ENCODE results near the gene PELI2.

The PELI2 gene

DNA sequence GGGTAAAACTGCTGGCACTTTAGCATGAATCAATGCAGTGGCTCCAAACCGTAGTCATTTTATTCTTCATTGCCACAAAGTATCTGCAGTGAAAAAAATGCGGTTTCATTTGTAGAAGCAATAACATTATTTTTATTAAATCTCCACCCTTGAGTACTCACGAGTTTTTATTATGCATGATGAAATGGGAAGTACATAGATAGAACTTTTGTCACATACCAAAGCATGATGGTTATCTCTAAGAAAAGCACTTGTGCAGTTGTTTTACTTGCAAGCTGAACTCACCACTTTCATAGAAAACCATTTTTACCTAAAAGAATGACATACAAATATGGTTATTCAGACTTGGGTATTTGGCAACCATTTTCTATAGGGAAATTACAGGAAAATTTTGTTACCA is 90.3 kb downstream of the PELI2 start:
- DNase-seq = no peak

DNA sequence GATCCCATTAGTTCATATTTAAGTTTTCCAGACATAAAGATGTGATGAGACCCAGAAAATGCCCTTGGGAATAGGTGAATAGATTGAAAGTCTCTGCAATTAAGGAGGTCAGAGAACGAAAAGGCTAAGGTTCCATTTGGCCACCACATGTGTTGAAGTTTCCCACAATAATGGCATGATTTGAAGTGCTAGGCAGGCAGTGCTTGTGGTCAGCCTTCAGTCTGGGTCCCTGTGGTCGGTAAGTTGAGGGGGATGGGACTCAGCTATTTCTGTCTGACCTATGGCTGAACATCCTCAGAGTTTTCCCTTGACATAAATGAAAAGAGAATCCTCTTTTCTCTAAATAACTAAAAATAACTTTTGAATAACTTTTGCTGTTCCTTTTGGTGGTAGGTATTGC is 92.4 kb downstream of the PELI2 start:
- DNase-seq = no peak

GRCh38 chr14:56211084-56211483 is 92.9 kb downstream of the PELI2 start:
- DNase-seq = no peak

- DNase-seq = no peak
Observed at GRCh38 chr14:56211844-56212243, 93.6 kb downstream of the PELI2 start.

- no peak for DNase-seq
Observed at GRCh38 chr14:56212521-56212920, 94.3 kb downstream of the PELI2 start.

- no peak for DNase-seq
Observed at GRCh38 chr14:56213306-56213705, 95.1 kb downstream of the PELI2 start.

- DNase-seq = no peak
Observed at GRCh38 chr14:56215180-56215579, 97.0 kb downstream of the PELI2 start.

GRCh38 chr14:56216626-56217379 is 98.6 kb downstream of the PELI2 start:
- DNase-seq = no peak

DNA sequence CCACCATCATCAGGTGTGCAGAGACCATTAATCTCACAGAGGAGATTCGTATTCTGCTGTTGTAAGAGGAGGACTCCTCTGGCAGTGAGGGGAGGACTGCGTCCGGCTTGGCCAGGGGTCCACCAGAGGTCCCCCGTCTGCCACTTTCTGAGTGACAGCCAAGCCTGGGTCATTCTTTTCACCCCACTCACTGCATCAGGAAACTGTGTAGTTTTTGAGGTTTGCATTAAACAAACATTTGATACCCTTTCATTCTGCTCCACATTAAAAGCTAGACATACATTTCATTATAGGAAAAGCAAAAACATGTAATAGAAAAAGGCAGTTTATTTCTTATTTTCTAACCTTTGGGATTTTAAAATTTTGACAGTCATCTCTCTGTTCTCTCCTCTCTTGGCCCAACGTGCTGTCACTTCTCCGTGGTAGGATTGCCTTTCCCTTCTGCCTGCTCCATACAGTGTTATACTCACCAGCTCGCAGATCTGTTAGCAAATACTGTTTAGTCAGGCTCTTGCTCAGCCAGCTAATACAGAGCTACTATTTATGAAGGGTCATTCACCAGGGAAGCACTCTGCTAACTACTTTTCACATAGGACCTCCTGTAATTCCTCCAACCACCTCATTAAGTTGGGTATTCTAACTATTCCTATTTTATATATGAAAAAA is 99.3 kb downstream of the PELI2 start:
- no peak for DNase-seq

DNA sequence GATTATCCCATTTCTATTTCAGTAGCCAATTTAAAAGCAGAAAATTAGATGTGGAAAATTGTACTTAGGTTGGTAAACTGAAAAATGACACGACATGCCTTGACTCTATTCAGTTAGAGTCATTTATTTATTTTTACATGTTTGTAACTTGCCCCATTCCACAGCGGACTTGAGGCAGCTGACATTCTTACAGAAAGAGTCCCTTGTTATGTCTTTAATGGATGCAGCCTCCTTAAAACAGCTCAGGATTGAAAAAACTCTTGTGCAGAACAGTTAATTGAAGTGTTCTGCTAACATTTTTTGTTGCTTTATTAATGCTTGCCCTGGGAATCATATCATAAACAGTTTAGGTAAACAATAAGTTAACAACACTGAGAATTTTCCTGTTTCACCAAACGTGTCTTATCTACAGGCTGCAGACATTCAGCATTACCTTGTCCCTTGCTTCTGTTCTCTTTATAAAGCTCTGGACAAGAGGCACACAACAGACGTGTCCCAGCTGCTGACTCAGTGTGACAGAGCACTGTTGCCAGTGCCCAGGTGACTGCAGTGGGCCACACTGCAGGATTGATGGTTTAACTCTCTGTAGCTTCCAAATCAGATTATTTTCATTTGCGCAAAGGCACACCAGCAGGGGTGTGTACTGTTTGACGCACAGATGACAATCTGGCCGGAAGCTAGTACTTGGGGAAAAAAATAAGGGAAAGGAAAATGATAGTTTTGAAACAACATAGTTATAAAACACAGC is 101.6 kb downstream of the PELI2 start:
- DNase-seq = no peak

- no peak for DNase-seq
Observed at GRCh38 chr14:56221382-56222128, 103.3 kb downstream of the PELI2 start.

DNA sequence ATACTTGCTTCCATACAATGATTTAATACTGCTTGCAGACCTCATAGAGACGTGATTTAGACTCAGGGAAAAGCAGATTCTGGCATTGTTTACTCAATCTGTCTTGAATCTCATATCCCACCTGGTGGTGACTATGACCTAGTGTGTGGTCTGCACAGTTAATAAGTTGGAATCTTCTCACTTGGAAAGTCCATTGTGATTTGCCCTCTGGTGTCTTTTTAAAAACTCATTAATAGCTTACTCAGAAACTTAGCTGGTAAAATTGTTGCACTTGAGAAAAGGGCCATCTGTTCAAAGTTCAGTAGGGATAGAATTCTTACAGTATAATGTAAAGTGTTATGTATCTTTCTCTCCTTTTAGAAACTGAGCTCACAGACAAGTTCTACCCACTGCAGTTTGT is 106.0 kb downstream of the PELI2 start:
- DNase-seq = no peak

GRCh38 chr14:56224691-56225681 is 106.8 kb downstream of the PELI2 start:
- DNase-seq = no peak

GRCh38 chr14:56235388-56235787 is 117.2 kb downstream of the PELI2 start:
- no peak for DNase-seq

DNA sequence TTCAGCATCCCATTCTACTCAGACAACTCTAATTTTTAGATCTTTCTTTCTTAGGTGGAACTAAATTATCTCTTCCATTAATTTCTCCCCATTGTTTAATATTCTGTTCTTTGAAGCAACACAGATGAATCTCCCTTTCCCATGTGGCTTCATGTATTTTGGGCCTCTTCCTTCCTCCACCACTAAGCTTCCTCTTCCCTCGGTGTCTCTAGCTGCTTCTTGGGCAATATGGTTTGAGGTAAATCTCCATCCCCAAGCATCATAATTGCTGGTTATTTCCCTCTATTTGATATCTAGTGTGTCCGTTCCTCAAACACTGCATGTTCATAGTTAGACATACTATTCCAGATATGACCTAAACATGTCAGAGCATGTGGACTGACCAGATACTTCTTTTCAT is 119.2 kb downstream of the PELI2 start:
- no peak for DNase-seq

DNA sequence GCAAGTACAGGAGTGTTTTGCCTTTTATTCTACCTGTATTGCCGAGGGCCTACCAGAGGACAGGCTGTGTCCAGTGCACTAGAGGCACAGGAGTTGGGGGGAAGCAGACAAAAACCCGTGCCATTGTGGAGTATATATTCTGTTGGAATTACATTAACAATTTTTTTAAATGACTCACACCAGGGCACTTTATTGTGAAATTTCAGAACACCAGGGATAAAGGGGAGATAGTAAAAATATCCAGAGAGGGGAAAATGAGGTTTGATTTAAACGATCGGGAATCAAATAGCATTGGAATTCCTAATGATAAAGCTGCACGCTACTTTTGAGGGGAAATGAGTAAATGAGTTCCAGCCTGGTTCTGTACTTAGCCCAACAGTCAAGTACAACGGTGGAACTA is 123.2 kb downstream of the PELI2 start:
- DNase-seq = no peak

GRCh38 chr14:56243110-56243509 is 124.9 kb downstream of the PELI2 start:
- DNase-seq = no peak

DNA sequence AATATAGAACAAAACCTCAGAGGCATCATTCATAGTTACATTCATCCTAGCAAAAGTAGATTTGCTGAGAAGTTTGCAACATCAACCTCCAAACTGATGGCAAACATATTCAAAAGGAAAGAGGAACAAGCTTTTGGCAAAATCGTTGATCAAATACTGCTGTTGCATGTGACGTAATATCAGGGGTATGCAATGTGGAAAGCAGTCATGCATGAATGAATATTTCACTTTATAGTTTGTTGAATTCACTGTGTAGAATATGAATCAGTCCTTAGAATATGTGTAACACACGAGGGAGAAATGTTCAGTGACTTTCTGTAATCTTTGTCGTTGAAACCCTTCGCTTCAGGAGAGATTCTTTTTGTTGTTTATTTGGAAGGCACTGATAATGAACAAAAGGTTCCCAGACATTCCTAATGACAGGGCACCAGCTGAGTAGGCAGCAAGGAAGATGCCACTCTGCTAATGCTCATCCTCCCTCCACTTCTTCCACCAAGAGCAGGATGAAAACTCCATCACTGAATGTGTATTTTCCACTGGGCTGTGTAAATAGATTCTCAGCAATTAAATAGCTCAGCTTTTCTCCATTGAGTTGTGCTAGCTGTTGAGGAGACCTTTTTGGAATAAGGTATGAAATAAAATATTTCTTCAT is 126.1 kb downstream of the PELI2 start:
- no peak for DNase-seq

- no peak for DNase-seq
Observed at GRCh38 chr14:56247495-56248200, 129.4 kb downstream of the PELI2 start.

DNA sequence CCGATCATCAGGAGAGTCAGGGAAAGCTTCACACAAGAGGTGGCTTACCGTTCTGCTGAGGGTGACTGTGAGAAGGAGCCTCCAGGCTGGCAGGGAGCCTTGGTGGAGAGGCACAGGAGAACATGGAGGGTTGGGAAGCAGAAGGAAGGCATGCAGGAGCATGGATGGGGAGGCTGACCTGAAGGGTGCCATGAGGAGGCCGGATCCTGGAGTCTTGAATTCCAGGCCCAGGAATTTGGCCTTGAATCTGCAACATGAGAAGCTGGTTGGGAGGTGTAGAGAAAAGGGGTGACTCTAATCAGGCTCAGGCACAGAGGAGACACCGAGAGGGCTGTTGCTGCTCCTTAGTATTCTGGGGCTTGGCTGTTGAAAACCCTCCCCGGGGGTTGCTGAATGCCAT is 130.2 kb downstream of the PELI2 start:
- DNase-seq = no peak

GRCh38 chr14:56261046-56261445 is 142.8 kb downstream of the PELI2 start:
- DNase-seq = no peak

Measured in activated CD8-positive, alpha-beta memory T cell treated with anti-CD3 and anti-CD28 coated beads, Interleukin-2, amount 50 U/mL, for 4 hours (primary cell).